ENCODE results near the gene HTR7. TPM values are rescaled to one million over a fixed set of nuclear protein-coding genes. Genes with fewer than 3 reads are reported as not detected.

The HTR7 gene
- total RNA-seq, 1 donor, result 9.8 TPM

DNA sequence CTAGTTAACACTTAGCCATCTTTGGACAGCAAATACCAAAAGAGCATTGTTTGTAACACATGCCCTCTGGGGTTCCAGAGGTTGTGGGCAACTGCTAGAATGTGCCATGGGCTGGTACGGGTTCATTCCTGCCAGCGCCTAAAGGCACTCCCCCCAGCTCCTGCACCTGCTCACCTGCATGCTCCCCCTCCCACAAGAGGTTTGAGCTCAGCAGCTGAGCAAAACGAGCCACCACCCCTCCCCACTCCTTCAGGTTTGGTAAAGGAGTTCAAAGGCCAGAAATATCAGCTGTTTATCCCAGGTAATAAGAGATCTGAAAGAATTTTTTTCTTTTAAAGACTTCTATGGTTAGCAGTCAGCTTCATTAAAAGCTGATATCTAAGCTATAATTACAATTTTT is 53.5 kb downstream of the HTR7 start:
- H3K79me2 ChIP-seq (ENCODE audit: insufficient read depth, low read length), result no peaks in the 10 kb centered on the region
- no peak overlapping the region for H3K4me2 ChIP-seq (ENCODE audit: insufficient read depth, low read length)
- no peaks in the 10 kb centered on the region for H3K9me3 ChIP-seq (ENCODE audit: low read depth, low read length)
- no peak overlapping the region for H2AFZ ChIP-seq (ENCODE audit: low read length)
- DNase-seq (ENCODE audit: insufficient read length, low spot score, missing footprints), result no peak
- no peaks in the 10 kb centered on the region for H4K20me1 ChIP-seq (ENCODE audit: insufficient read depth, low read length)
- H3K4me1 ChIP-seq (ENCODE audit: insufficient read depth, low read length), result no peaks in the 10 kb centered on the region
- TF ChIP-seq, protein P1, sequence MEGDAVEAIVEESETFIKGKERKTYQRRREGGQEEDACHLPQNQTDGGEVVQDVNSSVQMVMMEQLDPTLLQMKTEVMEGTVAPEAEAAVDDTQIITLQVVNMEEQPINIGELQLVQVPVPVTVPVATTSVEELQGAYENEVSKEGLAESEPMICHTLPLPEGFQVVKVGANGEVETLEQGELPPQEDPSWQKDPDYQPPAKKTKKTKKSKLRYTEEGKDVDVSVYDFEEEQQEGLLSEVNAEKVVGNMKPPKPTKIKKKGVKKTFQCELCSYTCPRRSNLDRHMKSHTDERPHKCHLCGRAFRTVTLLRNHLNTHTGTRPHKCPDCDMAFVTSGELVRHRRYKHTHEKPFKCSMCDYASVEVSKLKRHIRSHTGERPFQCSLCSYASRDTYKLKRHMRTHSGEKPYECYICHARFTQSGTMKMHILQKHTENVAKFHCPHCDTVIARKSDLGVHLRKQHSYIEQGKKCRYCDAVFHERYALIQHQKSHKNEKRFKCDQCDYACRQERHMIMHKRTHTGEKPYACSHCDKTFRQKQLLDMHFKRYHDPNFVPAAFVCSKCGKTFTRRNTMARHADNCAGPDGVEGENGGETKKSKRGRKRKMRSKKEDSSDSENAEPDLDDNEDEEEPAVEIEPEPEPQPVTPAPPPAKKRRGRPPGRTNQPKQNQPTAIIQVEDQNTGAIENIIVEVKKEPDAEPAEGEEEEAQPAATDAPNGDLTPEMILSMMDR (IDR thresholded peaks at IDR 0.05; ENCODE audit: extremely low read depth, low read depth, low read length), result no peak
- H3K27me3 ChIP-seq (ENCODE audit: insufficient read depth, low read length), result no peaks in the 10 kb centered on the region
- no peaks in the 10 kb centered on the region for H3K36me3 ChIP-seq (ENCODE audit: insufficient read depth, low read length)
- no peak overlapping the region for H3K27ac ChIP-seq (ENCODE audit: low read depth, low read length)
- no peak overlapping the region for H3K4me3 ChIP-seq (ENCODE audit: insufficient read depth, low read length)

DNA sequence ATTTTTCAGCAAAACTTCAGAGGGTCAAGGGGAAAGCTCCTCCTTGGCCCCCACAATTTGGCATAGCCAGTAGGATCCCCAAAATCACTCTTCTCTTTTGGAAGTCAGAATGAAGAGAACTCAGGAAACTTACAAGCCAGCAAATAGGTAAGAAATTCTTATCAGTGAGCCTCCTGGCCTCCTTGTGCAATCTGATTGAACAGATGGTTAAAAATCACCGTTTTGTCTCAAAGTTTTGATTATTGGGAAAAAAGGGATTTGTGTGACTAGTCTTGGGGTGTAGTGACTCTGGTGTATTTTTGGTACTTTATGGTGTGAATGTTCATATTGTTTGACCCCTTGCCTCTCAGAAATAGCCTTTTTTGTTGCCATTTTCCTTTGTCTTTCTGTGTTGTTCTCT is 56.2 kb downstream of the HTR7 start:
- Histone ChIP-seq H3K4me1 (ENCODE audit: insufficient read depth, low read length) (no peaks in the 10 kb centered on the region), H3K4me3 (ENCODE audit: insufficient read depth, low read length) (no peak overlapping the region), H3K79me2 (ENCODE audit: insufficient read depth, low read length) (no peaks in the 10 kb centered on the region), H3K36me3 (ENCODE audit: insufficient read depth, low read length) (no peaks in the 10 kb centered on the region), H3K27me3 (ENCODE audit: insufficient read depth, low read length) (no peaks in the 10 kb centered on the region), H3K9me3 (ENCODE audit: low read depth, low read length) (no peaks in the 10 kb centered on the region), H4K20me1 (ENCODE audit: insufficient read depth, low read length) (no peaks in the 10 kb centered on the region), H3K27ac (ENCODE audit: low read depth, low read length) (no peak overlapping the region), H2AFZ (ENCODE audit: low read length) (no peak overlapping the region), H3K4me2 (ENCODE audit: insufficient read depth, low read length) (no peak overlapping the region)
- TF ChIP-seq, protein P1 (IDR thresholded peaks at IDR 0.05; ENCODE audit: extremely low read depth, low read depth, low read length), result no peak
- no peak for DNase-seq (ENCODE audit: insufficient read length, low spot score, missing footprints)

DNA sequence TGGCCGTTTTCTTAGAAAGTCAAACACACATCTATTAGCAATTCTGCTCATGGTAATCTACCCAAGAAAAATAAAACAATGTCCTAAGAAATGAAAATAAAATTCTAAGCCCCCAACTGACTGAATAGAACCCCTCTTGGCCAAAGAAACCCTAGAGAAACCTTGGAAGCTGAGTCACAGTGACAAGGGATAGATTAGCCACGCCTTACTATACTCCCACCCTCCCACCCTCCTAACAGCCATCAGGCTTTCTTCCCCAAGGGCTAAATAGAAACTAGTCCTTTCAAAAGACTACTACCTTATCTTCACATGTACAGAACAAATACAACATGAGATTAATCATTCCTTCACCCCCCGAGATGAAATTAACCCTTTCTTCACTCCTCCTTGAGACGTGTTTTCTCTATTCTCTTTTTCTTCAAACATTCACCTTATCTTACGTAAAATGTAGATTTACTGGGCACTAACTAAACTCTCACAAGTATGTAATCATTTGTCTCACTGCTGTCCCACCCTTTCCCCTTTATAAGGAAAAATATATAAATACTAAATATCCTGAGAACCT is 57.5 kb downstream of the HTR7 start:
- no peak overlapping the region for H2AFZ ChIP-seq (ENCODE audit: low read length)
- H3K79me2 ChIP-seq (ENCODE audit: insufficient read depth, low read length), result no peaks in the 10 kb centered on the region
- H3K4me2 ChIP-seq (ENCODE audit: insufficient read depth, low read length), result no peak overlapping the region
- H3K4me3 ChIP-seq (ENCODE audit: insufficient read depth, low read length), result no peak overlapping the region
- no peaks in the 10 kb centered on the region for H3K9me3 ChIP-seq (ENCODE audit: low read depth, low read length)
- H3K4me1 ChIP-seq (ENCODE audit: insufficient read depth, low read length), result no peaks in the 10 kb centered on the region
- no peaks in the 10 kb centered on the region for H3K27me3 ChIP-seq (ENCODE audit: insufficient read depth, low read length)
- H4K20me1 ChIP-seq (ENCODE audit: insufficient read depth, low read length), result no peaks in the 10 kb centered on the region
- no peaks in the 10 kb centered on the region for H3K36me3 ChIP-seq (ENCODE audit: insufficient read depth, low read length)
- TF ChIP-seq, protein P1 (IDR thresholded peaks at IDR 0.05; ENCODE audit: extremely low read depth, low read depth, low read length), result no peak
- no peak overlapping the region for H3K27ac ChIP-seq (ENCODE audit: low read depth, low read length)
- no peak for DNase-seq (ENCODE audit: insufficient read length, low spot score, missing footprints)

DNA sequence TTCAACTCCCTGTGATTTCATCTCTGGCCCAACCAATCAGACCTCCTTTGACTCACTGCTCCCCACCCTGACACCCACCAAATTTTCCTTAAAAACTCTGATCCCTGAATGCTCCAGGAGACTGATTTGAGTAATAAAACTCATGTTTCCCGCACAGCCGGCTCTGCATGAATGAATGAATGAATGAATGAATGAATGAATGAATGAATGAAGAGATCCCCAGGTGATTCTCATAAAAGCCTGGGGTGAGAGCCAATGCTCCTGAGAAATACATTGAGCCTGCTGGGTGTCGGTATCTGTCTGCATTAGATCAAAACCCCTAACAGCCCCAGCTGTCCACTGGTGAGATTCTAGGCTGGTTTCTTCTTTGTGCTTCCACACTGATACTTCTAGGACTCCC is 58.7 kb downstream of the HTR7 start:
- Histone ChIP-seq H3K4me2 (ENCODE audit: insufficient read depth, low read length) (no peak overlapping the region), H4K20me1 (ENCODE audit: insufficient read depth, low read length) (no peaks in the 10 kb centered on the region), H2AFZ (ENCODE audit: low read length) (no peak overlapping the region), H3K27me3 (ENCODE audit: insufficient read depth, low read length) (no peaks in the 10 kb centered on the region), H3K36me3 (ENCODE audit: insufficient read depth, low read length) (no peaks in the 10 kb centered on the region), H3K79me2 (ENCODE audit: insufficient read depth, low read length) (no peaks in the 10 kb centered on the region), H3K4me3 (ENCODE audit: insufficient read depth, low read length) (no peak overlapping the region), H3K27ac (ENCODE audit: low read depth, low read length) (no peak overlapping the region), H3K9me3 (ENCODE audit: low read depth, low read length) (no peaks in the 10 kb centered on the region), H3K4me1 (ENCODE audit: insufficient read depth, low read length) (no peaks in the 10 kb centered on the region)
- DNase-seq (ENCODE audit: insufficient read length, low spot score, missing footprints), result no peak
- TF ChIP-seq, protein P1 (IDR thresholded peaks at IDR 0.05; ENCODE audit: extremely low read depth, low read depth, low read length), result no peak
